ENCODE measurements around the gene DPM3. TPM values are rescaled to one million over a fixed set of nuclear protein-coding genes. Genes with fewer than 3 reads are reported as not detected.

The DPM3 gene
- total and polyA plus RNA-seq, 9 of the 15 experiments (the other 6 are each of a cell fraction or from before 2014, with no cell fraction given), result 3.7 to 120 (median 36.4) TPM

DNA sequence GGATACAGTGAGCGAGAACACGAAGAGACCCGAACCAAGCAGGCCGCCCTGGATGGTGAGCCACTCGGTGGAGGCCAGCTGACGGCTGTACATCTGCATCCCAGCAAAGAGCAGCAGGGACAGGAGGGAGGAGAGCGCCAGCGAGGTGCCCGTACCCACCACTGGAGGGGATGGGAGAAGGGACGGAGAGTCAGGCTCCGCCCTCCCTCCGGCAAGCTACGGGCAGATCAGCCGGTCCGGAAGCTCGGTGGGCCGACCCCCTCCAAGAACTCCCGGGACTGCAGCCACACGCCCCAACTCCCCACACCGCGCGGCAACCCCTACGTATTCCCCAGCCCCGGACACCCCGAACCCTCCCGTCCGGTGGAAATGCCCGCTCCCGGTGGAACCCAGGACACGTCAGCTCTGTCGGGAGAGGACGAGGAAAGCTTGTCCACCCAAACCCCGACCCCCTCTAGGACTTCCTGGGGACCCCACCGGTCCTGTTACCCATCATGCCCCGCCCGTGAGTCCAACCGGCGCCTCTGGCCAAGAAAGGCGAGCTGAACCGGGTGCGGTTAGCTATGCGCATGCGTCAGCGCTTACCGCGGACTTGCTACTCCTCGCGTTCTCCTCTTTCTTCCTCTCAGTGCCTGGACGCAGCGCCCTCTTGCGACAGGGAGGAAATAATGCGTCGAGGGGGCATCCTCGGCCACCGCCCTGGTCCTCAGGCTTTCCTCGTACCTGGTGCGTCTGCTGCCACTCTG is 32.6 kb upstream of the DPM3 start, which contains the start of gene KRTCAP2 (continued):
- TF ChIP-seq SIRT6 (IDR thresholded peaks at IDR 0.05; ENCODE audit: low read depth, low read length) (no peak), NFATC3 (IDR thresholded peaks at IDR 0.05) (no peak), ARNT (IDR thresholded peaks at IDR 0.05) (0 out of 4 replicates have a peak, but pooled peaks have one; percentile 17 to 46), CEBPB (tag; IDR thresholded peaks at IDR 0.05) (no peak), NBN (IDR thresholded peaks at IDR 0.05; ENCODE audit: low read depth) (no peak), YY1 (IDR thresholded peaks at IDR 0.05; ENCODE audit: borderline replicate concordance in 1 of 3, control insufficient read depth in 1 of 3, extremely low read depth in 1 of 3, insufficient read depth in 3 of 3, insufficient read length in 1 of 3, insufficient replicate concordance in 2 of 3, low read depth in 1 of 3, low read length in 2 of 3) (peak in 2 of 3 experiments; percentile 46 to 67), CBX3 (IDR thresholded peaks at IDR 0.05; ENCODE audit: borderline replicate concordance in 1 of 2, low read length in 2 of 2) (peak in 1 of 2 experiments; percentile 5; a peak in 1 of 3 replicates), ZNF57 (CRISPR knock-in tag; IDR thresholded peaks at IDR 0.05) (no peak), KDM4B (IDR thresholded peaks at IDR 0.05; ENCODE audit: borderline replicate concordance in 2 of 2, low read depth in 1 of 2) (no peak), SIN3B (IDR thresholded peaks at IDR 0.05; ENCODE audit: low read depth) (peak; percentile 72), NFYB (IDR thresholded peaks at IDR 0.05; ENCODE audit: extremely low read depth, insufficient read length) (no peak), MCM7 (IDR thresholded peaks at IDR 0.05) (no peak), ZNF589 (CRISPR knock-in tag; IDR thresholded peaks at IDR 0.05; ENCODE audit: low read depth) (no peak), ELF2 (CRISPR knock-in tag; IDR thresholded peaks at IDR 0.05) (peak; percentile 70; the same call in 1 of the 2 replicates), POLR2G (IDR thresholded peaks at IDR 0.05; ENCODE audit: low read depth, low read length) (peak; percentile 89), ZNF253 (CRISPR knock-in tag; conservative IDR thresholded peaks at IDR 0.05) (no peak)
- TF ChIP-seq, protein P1, sequence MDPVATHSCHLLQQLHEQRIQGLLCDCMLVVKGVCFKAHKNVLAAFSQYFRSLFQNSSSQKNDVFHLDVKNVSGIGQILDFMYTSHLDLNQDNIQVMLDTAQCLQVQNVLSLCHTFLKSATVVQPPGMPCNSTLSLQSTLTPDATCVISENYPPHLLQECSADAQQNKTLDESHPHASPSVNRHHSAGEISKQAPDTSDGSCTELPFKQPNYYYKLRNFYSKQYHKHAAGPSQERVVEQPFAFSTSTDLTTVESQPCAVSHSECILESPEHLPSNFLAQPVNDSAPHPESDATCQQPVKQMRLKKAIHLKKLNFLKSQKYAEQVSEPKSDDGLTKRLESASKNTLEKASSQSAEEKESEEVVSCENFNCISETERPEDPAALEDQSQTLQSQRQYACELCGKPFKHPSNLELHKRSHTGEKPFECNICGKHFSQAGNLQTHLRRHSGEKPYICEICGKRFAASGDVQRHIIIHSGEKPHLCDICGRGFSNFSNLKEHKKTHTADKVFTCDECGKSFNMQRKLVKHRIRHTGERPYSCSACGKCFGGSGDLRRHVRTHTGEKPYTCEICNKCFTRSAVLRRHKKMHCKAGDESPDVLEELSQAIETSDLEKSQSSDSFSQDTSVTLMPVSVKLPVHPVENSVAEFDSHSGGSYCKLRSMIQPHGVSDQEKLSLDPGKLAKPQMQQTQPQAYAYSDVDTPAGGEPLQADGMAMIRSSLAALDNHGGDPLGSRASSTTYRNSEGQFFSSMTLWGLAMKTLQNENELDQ (CRISPR knock-in tag; IDR thresholded peaks at IDR 0.05; ENCODE audit: borderline replicate concordance), result no peak
- TF ChIP-seq, protein P2, sequence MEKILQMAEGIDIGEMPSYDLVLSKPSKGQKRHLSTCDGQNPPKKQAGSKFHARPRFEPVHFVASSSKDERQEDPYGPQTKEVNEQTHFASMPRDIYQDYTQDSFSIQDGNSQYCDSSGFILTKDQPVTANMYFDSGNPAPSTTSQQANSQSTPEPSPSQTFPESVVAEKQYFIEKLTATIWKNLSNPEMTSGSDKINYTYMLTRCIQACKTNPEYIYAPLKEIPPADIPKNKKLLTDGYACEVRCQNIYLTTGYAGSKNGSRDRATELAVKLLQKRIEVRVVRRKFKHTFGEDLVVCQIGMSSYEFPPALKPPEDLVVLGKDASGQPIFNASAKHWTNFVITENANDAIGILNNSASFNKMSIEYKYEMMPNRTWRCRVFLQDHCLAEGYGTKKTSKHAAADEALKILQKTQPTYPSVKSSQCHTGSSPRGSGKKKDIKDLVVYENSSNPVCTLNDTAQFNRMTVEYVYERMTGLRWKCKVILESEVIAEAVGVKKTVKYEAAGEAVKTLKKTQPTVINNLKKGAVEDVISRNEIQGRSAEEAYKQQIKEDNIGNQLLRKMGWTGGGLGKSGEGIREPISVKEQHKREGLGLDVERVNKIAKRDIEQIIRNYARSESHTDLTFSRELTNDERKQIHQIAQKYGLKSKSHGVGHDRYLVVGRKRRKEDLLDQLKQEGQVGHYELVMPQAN (IDR thresholded peaks at IDR 0.05; ENCODE audit: borderline replicate concordance), result peak; percentile 59
- TF ChIP-seq, protein P3, sequence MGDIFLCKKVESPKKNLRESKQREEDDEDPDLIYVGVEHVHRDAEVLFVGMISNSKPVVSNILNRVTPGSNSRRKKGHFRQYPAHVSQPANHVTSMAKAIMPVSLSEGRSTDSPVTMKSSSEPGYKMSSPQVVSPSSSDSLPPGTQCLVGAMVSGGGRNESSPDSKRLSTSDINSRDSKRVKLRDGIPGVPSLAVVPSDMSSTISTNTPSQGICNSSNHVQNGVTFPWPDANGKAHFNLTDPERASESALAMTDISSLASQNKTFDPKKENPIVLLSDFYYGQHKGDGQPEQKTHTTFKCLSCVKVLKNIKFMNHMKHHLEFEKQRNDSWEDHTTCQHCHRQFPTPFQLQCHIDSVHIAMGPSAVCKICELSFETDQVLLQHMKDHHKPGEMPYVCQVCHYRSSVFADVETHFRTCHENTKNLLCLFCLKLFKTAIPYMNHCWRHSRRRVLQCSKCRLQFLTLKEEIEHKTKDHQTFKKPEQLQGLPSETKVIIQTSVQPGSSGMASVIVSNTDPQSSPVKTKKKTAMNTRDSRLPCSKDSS (IDR thresholded peaks at IDR 0.05; ENCODE audit: low read depth, partially characterized antibody), result peak; percentile 16
- TF ChIP-seq, protein P4, sequence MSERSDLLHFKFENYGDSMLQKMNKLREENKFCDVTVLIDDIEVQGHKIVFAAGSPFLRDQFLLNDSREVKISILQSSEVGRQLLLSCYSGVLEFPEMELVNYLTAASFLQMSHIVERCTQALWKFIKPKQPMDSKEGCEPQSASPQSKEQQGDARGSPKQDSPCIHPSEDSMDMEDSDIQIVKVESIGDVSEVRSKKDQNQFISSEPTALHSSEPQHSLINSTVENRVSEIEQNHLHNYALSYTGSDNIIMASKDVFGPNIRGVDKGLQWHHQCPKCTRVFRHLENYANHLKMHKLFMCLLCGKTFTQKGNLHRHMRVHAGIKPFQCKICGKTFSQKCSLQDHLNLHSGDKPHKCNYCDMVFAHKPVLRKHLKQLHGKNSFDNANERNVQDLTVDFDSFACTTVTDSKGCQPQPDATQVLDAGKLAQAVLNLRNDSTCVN (CRISPR knock-in tag; IDR thresholded peaks at IDR 0.05), result 0 out of 2 replicates have a peak, but pooled peaks have one; percentile 29

Data from K562 (cell line).